K562 (cell line): ENCODE measurements around the gene GNRH2. TPM values are rescaled to one million over a fixed set of nuclear protein-coding genes. Genes with fewer than 3 reads are reported as not detected.

Experiments
- ATAC-seq: fragments of 200-7000 bp; cut with Tn5 transposase; 3 replicates; pipeline ENCODE4 v1.9.1; 2020; ENCODE audit warnings: moderate library complexity
- BruUV-seq: library from RNA; stranded (reverse); fragments of 400-500 nt; replicated peaks from 2 replicates; lab custom pipeline; 2021; lab: Mats Ljungman, UMichigan
- CTCF ChIA-PET: fragments of 300-600 bp; formaldehyde crosslinking; extraction: SDS; loops from one replicate; lab custom pipeline; 2021; ENCODE audit warnings: low intra/inter-chr PET ratio; lab: Yijun Ruan, JAX
- POLR2A ChIA-PET: fragments of 300-600, 350-650 bp; sonication (Branson Sonifier 250); formaldehyde crosslinking; extraction: SDS; loops from one replicate; lab custom pipeline; 2021; ENCODE audit warnings: antibody characterized with exemption, inconsistent platforms; lab: Yijun Ruan, JAX
- DNase-seq, 4 experiments: peaks; one replicate each; pipeline versions ENCODE4 v3.0.0 to v3.0.0-alpha.2; 2011 to 2018; ENCODE audit warnings: low spot score in 3 of 4, mixed read lengths in 3 of 4; ENCODE audit errors: extremely low read depth in 1 of 4
- FAIRE-seq: peaks from 2 replicates; lab custom pipeline; 2011; peaks lifted over from hg19 to GRCh38; lab: Jason Lieb, UNC
- H2AFZ ChIP-seq: 2 replicates; pipeline ENCODE4 v1.6.0; 2011; ENCODE audit warnings: low read depth, low read length, control low read depth, inconsistent platforms
- H3K27ac ChIP-seq: fragments of 200-600 bp; 3 replicates; pipeline ENCODE4 v1.8.0; 2011; ENCODE audit warnings: low read depth, mild to moderate bottlenecking, control low read depth, inconsistent platforms, low read length, moderate library complexity, mixed read lengths; ENCODE audit errors: extremely low read depth
- H3K27me3 ChIP-seq, 2 experiments: fragments of 300-600 bp in 1 of 2; 2 replicates in 1 of 2; 3 replicates in 1 of 2; pipeline versions ENCODE4 v1.6.0 to v1.8.0; 2011; ENCODE audit warnings: inconsistent platforms in 2 of 2, low read length in 2 of 2, mild to moderate bottlenecking in 1 of 2, mixed read lengths in 1 of 2, moderate library complexity in 1 of 2; ENCODE audit not compliant: control insufficient read depth in 2 of 2, insufficient read depth in 2 of 2
- H3K36me3 ChIP-seq: fragments of 300-600 bp; 3 replicates; pipeline ENCODE4 v1.8.0; 2011; ENCODE audit warnings: mild to moderate bottlenecking, low read length, inconsistent platforms; ENCODE audit not compliant: control insufficient read depth, insufficient read depth
- H3K4me1 ChIP-seq, 2 experiments: fragments of 200-600 bp in 1 of 2; replicated peaks in 1 of 2; 2 replicates in 1 of 2; 3 replicates in 1 of 2; pipeline versions ENCODE4 v1.5.1 to v1.8.0; 2011; ENCODE audit warnings: inconsistent platforms in 2 of 2, low read length in 2 of 2, mild to moderate bottlenecking in 1 of 2, mixed read lengths in 1 of 2, moderate library complexity in 1 of 2; ENCODE audit not compliant: control insufficient read depth in 2 of 2, insufficient read depth in 2 of 2
- H3K4me2 ChIP-seq: 2 replicates; pipeline ENCODE4 v1.6.1; 2011; ENCODE audit warnings: low read length, control low read depth, inconsistent platforms, mixed read lengths; ENCODE audit not compliant: insufficient read depth
- H3K4me3 ChIP-seq: fragments of 200-600 bp; sonication (generic), shearing (Covaris generic); 2 replicates; pipeline ENCODE4 v1.5.1; 2016; ENCODE audit warnings: control low read depth, inconsistent platforms
- H3K79me2 ChIP-seq: fragments of 200-600 bp; 3 replicates; pipeline ENCODE4 v1.8.0; 2011; ENCODE audit warnings: low read length, inconsistent platforms; ENCODE audit not compliant: control insufficient read depth, insufficient read depth
- H3K9ac ChIP-seq, 2 experiments: 2 replicates each; pipeline versions ENCODE4 v1.6.0 to v1.6.1; 2011; ENCODE audit warnings: low read depth in 2 of 2, low read length in 2 of 2, control low read depth in 1 of 2, inconsistent platforms in 1 of 2, mild to moderate bottlenecking in 1 of 2, mixed read lengths in 1 of 2; ENCODE audit not compliant: insufficient read depth in 1 of 2
- H3K9me1 ChIP-seq: one replicate; pipeline ENCODE4 v1.6.0; 2011; ENCODE audit warnings: inconsistent platforms, mild to moderate bottlenecking, low read length, moderate library complexity; ENCODE audit not compliant: control insufficient read depth, insufficient read depth
- H3K9me3 ChIP-seq: replicated peaks from 2 replicates; pipeline ENCODE4 v1.5.1; 2011; ENCODE audit warnings: low read depth, low read length, inconsistent platforms; ENCODE audit not compliant: control insufficient read depth, insufficient read depth
- H4K20me1 ChIP-seq: replicated peaks from 2 replicates; pipeline ENCODE4 v1.6.1; 2011; ENCODE audit warnings: low read length, inconsistent platforms, mixed read lengths; ENCODE audit not compliant: control insufficient read depth, insufficient read depth
- ESRRA ChIP-seq: fragments of 450-650 bp; IDR thresholded peaks from 2 replicates; pipeline ENCODE4 v1.6.1; 2014; ENCODE audit warnings: low read depth, mild to moderate bottlenecking, moderate library complexity, borderline replicate concordance
- KDM5B ChIP-seq: fragments of 200-600 bp; sonication (generic); IDR thresholded peaks from 2 replicates; pipeline ENCODE4 v1.6.1; 2012; ENCODE audit warnings: low read depth, mild to moderate bottlenecking, moderate library complexity, low read length, control low read depth, inconsistent platforms; ENCODE audit not compliant: insufficient replicate concordance
- KHSRP ChIP-seq: fragments of 450-650 bp; IDR thresholded peaks from 2 replicates; pipeline ENCODE4 v1.6.1; 2017
- NR2F6 ChIP-seq: fragments of 450-650 bp; formaldehyde crosslinking; IDR thresholded peaks from 2 replicates; pipeline ENCODE4 v1.4.0; 2020; ENCODE audit warnings: mild to moderate bottlenecking
- PCBP2 ChIP-seq: fragments of 200-400 bp; formaldehyde crosslinking; IDR thresholded peaks from 2 replicates; pipeline ENCODE4 v1.6.1; 2018; ENCODE audit warnings: low read length, low read depth, mild to moderate bottlenecking, moderate library complexity; ENCODE audit not compliant: poor library complexity, severe bottlenecking
- PHF8 ChIP-seq: fragments of 200-600 bp; sonication (generic); IDR thresholded peaks from 2 replicates; pipeline ENCODE4 v1.6.1; 2012; ENCODE audit warnings: mixed run types, mild to moderate bottlenecking, inconsistent platforms, low read length, moderate library complexity, borderline replicate concordance
- PRMT5 ChIP-seq: sonication (generic); formaldehyde crosslinking; IDR thresholded peaks from 2 replicates; pipeline ENCODE4 v1.5.0; 2020; ENCODE audit warnings: missing genetic modification reagents
- SMAD2 ChIP-seq: fragments of 150-350 bp; IDR thresholded peaks from 2 replicates; pipeline ENCODE4 v1.6.1; 2014; ENCODE audit warnings: low read depth, mild to moderate bottlenecking, low read length
- ZBED1 ChIP-seq: IDR thresholded peaks from 2 replicates; pipeline ENCODE4 v1.6.1; 2014
- ZBTB17 ChIP-seq: fragments of 450-650 bp; formaldehyde crosslinking; IDR thresholded peaks from 2 replicates; pipeline ENCODE4 v1.4.0; 2020; ENCODE audit warnings: mild to moderate bottlenecking
- ZFP30 ChIP-seq: fragments of 250-450 bp; sonication (Bioruptor Pico); IDR thresholded peaks from 2 replicates; pipeline ENCODE4 v1.8.0; 2022; ENCODE audit warnings: moderate library complexity, mild to moderate bottlenecking, inconsistent platforms, borderline replicate concordance
- ZNF311 ChIP-seq: fragments of 250-450 bp; sonication (Bioruptor Pico); IDR thresholded peaks from 2 replicates; pipeline ENCODE4 v1.4.0; 2020; ENCODE audit warnings: mild to moderate bottlenecking, moderate library complexity
- ZNF316 ChIP-seq: fragments of 450-650 bp; IDR thresholded peaks from 2 replicates; pipeline ENCODE4 v1.6.1; 2016
- ZNF324 ChIP-seq: fragments of 250-450 bp; sonication (Bioruptor Pico); IDR thresholded peaks from 2 replicates; pipeline ENCODE4 v1.4.0; 2020; ENCODE audit warnings: mild to moderate bottlenecking
- WGBS: fragments of 100-300 bp; shearing (Covaris generic); methylation state at CpG from one replicate; pipeline ENCODE4 v1.1.6; 2016; ENCODE audit warnings: low coverage, mixed read lengths; ENCODE audit not compliant: insufficient coverage; ENCODE audit errors: missing lambda C conversion rate; 5-methylcytosine and 5-hydroxymethylcytosine counted together
- in situ Hi-C: fragments of 300-500 bp; cut with MboI; formaldehyde crosslinking; loops from 4 replicates; pipeline ENCODE4 v1.15.0; 2018; ENCODE audit warnings: inconsistent platforms, mixed read lengths
- intact Hi-C: fragments of 100-400 bp; cut with micrococcal nuclease; formaldehyde crosslinking; loops from 2 replicates; pipeline ENCODE4 v1.14.2; 2022
- polyA plus RNA-seq, 8 experiments: library from polyadenylated mRNA; depleted of rRNA in 4 of 8; stranded (reverse) in 5 of 8; unstranded in 3 of 8; fragments of >200 nt; fragmentation: Nextera tagmentation in 2 of 8; fragmentation: Illumina TruSeq in 1 of 8; extraction: Ambion mirVana in 2 of 8; extraction: Trizol in 1 of 8; gene quantifications; 2 replicates each; pipeline versions ENCODE4 v1.2.1 to v1.2.3, GENCODE V29; 2011 to 2014; ENCODE audit warnings: inconsistent platforms in 1 of 8, missing spikeins in 1 of 8
- total RNA-seq, 7 experiments: library from RNA; depleted of rRNA in 6 of 7; stranded (reverse); fragments of >200 nt in 6 of 7; fragmentation: Illumina TruSeq in 2 of 7; extraction: Trizol in 2 of 7; gene quantifications; 2 replicates each; pipeline versions ENCODE4 v1.2.1 to v1.2.3, GENCODE V29; 2011 to 2021; ENCODE audit warnings: low replicate concordance in 1 of 7
- TF ChIP-seq, protein P1 (sequence below), 2 experiments: fragments of 450-650 bp; conservative IDR thresholded peaks; 2 replicates each; pipeline ENCODE4 v1.6.1; 2017; ENCODE audit warnings: mild to moderate bottlenecking in 2 of 2, moderate library complexity in 2 of 2
- TF ChIP-seq, protein P2 (sequence below): fragments of 450-650 bp; IDR thresholded peaks from 2 replicates; pipeline ENCODE4 v1.7.0; 2016; ENCODE audit warnings: borderline replicate concordance

GNRH2 gene
- total and polyA plus RNA-seq, 9 of the 15 experiments (the other 6 are each of a cell fraction or from before 2014, with no cell fraction given) = 0.11 to 0.50 (median 0.24) TPM; not detected in 5

- TF ChIP-seq ZBED1 = no peak
- no peak for TF ChIP-seq ZBTB17 (CRISPR knock-in tag)
- no peak for TF ChIP-seq PHF8
- TF ChIP-seq ZFP30 (CRISPR knock-in tag) = no peak
- TF ChIP-seq, protein P1, sequence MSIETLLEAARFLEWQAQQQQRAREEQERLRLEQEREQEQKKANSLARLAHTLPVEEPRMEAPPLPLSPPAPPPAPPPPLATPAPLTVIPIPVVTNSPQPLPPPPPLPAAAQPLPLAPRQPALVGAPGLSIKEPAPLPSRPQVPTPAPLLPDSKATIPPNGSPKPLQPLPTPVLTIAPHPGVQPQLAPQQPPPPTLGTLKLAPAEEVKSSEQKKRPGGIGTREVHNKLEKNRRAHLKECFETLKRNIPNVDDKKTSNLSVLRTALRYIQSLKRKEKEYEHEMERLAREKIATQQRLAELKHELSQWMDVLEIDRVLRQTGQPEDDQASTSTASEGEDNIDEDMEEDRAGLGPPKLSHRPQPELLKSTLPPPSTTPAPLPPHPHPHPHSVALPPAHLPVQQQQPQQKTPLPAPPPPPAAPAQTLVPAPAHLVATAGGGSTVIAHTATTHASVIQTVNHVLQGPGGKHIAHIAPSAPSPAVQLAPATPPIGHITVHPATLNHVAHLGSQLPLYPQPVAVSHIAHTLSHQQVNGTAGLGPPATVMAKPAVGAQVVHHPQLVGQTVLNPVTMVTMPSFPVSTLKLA (conservative IDR thresholded peaks at IDR 0.05) = no peak
- TF ChIP-seq SMAD2 = no peak
- no peak for TF ChIP-seq PCBP2
- no peak for TF ChIP-seq ESRRA
- TF ChIP-seq, protein P2, sequence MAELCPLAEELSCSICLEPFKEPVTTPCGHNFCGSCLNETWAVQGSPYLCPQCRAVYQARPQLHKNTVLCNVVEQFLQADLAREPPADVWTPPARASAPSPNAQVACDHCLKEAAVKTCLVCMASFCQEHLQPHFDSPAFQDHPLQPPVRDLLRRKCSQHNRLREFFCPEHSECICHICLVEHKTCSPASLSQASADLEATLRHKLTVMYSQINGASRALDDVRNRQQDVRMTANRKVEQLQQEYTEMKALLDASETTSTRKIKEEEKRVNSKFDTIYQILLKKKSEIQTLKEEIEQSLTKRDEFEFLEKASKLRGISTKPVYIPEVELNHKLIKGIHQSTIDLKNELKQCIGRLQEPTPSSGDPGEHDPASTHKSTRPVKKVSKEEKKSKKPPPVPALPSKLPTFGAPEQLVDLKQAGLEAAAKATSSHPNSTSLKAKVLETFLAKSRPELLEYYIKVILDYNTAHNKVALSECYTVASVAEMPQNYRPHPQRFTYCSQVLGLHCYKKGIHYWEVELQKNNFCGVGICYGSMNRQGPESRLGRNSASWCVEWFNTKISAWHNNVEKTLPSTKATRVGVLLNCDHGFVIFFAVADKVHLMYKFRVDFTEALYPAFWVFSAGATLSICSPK = no peak
- TF ChIP-seq ZNF324 (CRISPR knock-in tag) = no peak
- TF ChIP-seq ZNF316 = no peak
- TF ChIP-seq NR2F6 (CRISPR knock-in tag) = no peak
- TF ChIP-seq ZNF311 (CRISPR knock-in tag) = no peak
- no peak for TF ChIP-seq PRMT5 (CRISPR knock-in tag)
- no peak for TF ChIP-seq KHSRP
- TF ChIP-seq KDM5B = no peak
- TF ChIP-seq, all 486 proteins: peak for 0
- Histone ChIP-seq H4K20me1 (no peaks in the 10 kb centered on the region), H3K36me3 (no peaks in the 10 kb centered on the region), H3K9ac (no peak overlapping the region), H2AFZ (no peak overlapping the region), H3K9me3 (no peaks in the 10 kb centered on the region), H3K4me3 (no peak overlapping the region), H3K4me1 (peaks cover 4 to 18% of the 10 kb centered on the region in 2 experiments; a peak in 4 of 5 replicates), H3K9me1 (no peaks in the 10 kb centered on the region), H3K27me3 (no peaks in the 10 kb centered on the region), H3K79me2 (no peaks in the 10 kb centered on the region), H3K27ac (no peak overlapping the region), H3K4me2 (no peak overlapping the region)
- 35% methylated on average over 4 of the region's 4 CpGs for WGBS
- ATAC-seq (no peak), DNase-seq (no peak), FAIRE-seq (no peak)
- no TSS peak for BruUV-seq
- intact Hi-C loops (no loop called here), in situ Hi-C loops (no loop called here)
- CTCF ChIA-PET = no interaction called here
- POLR2A ChIA-PET = no interaction called here
Measured at GRCh38 chr20:3070725-3071124, 27.3 kb downstream of the GNRH2 start.
